HepG2 (cell line): ENCODE data around the gene LHPP. TPM values are rescaled to one million over a fixed set of nuclear protein-coding genes. Genes with fewer than 3 reads are reported as not detected.

ENCODE experiments used
- DMAP1 ChIP-seq: IDR thresholded peaks from 2 replicates; pipeline ENCODE4 v1.6.1; 2016
- FLYWCH1 ChIP-seq: sonication (generic); formaldehyde crosslinking; IDR thresholded peaks from 2 replicates; pipeline ENCODE4 v1.8.1; 2023; ENCODE audit warnings: mild to moderate bottlenecking, missing genetic modification reagents
- GATAD2A ChIP-seq: IDR thresholded peaks from 2 replicates; pipeline ENCODE4 v1.6.1; 2016
- HDAC1 ChIP-seq: sonication (generic); formaldehyde crosslinking; IDR thresholded peaks from 2 replicates; pipeline ENCODE4 v1.5.1; 2020; ENCODE audit warnings: mild to moderate bottlenecking, missing genetic modification reagents
- HOXA3 ChIP-seq: sonication (generic); formaldehyde crosslinking; IDR thresholded peaks from 2 replicates; pipeline ENCODE4 v1.5.0; 2020; ENCODE audit warnings: missing genetic modification reagents
- MIXL1 ChIP-seq: IDR thresholded peaks from 2 replicates; pipeline ENCODE4 v1.6.1; 2016
- MTA1 ChIP-seq: sonication (generic); formaldehyde crosslinking; IDR thresholded peaks from 2 replicates; pipeline ENCODE4 v1.4.0; 2020; ENCODE audit warnings: missing genetic modification reagents, mild to moderate bottlenecking, borderline replicate concordance
- NCOA2 ChIP-seq: sonication (generic); formaldehyde crosslinking; IDR thresholded peaks from 2 replicates; pipeline ENCODE4 v1.8.0; 2022; ENCODE audit warnings: inconsistent platforms
- NFE2 ChIP-seq: sonication (generic); formaldehyde crosslinking; IDR thresholded peaks from 2 replicates; pipeline ENCODE4 v1.4.0; 2020; ENCODE audit warnings: missing genetic modification reagents
- NONO ChIP-seq, 2 experiments: fragments of 450-650 bp in 1 of 2; sonication (generic) in 1 of 2; formaldehyde crosslinking in 1 of 2; IDR thresholded peaks in 1 of 2; conservative IDR thresholded peaks in 1 of 2; 2 replicates each; pipeline versions ENCODE4 v1.6.1 to v1.8.0; 2017 to 2022; ENCODE audit warnings: mild to moderate bottlenecking in 1 of 2, missing genetic modification reagents in 1 of 2, moderate library complexity in 1 of 2
- PHF21A ChIP-seq: sonication (generic); formaldehyde crosslinking; IDR thresholded peaks from 2 replicates; pipeline ENCODE4 v1.5.0; 2020; ENCODE audit warnings: mild to moderate bottlenecking, missing genetic modification reagents
- TAF15 ChIP-seq: fragments of 200-400 bp; formaldehyde crosslinking; IDR thresholded peaks from one replicate; pipeline ENCODE4 v1.6.1; 2018; ENCODE audit warnings: mild to moderate bottlenecking, low read depth, low read length; ENCODE audit not compliant: poor library complexity, severe bottlenecking
- TBX2 ChIP-seq: sonication (generic); formaldehyde crosslinking; IDR thresholded peaks from 2 replicates; pipeline ENCODE4 v1.5.0; 2020; ENCODE audit warnings: missing genetic modification reagents, mild to moderate bottlenecking, borderline replicate concordance
- TGIF2 ChIP-seq: IDR thresholded peaks from 2 replicates; pipeline ENCODE4 v1.6.1; 2016; ENCODE audit warnings: control low read depth, missing compliant biosample characterization
- ZBTB3 ChIP-seq: sonication (generic); formaldehyde crosslinking; IDR thresholded peaks from 2 replicates; pipeline ENCODE4 v1.4.0; 2020; ENCODE audit warnings: low read depth, mild to moderate bottlenecking, moderate library complexity, missing genetic modification reagents, borderline replicate concordance
- ZBTB7A ChIP-seq: sonication (generic); formaldehyde crosslinking; IDR thresholded peaks from 2 replicates; pipeline ENCODE4 v1.8.0; 2022; ENCODE audit warnings: mild to moderate bottlenecking, missing genetic modification reagents
- ZFP90 ChIP-seq: sonication (generic); formaldehyde crosslinking; IDR thresholded peaks from 2 replicates; pipeline ENCODE4 v1.8.0; 2022; ENCODE audit warnings: missing genetic modification reagents, mild to moderate bottlenecking, inconsistent platforms, borderline replicate concordance
- ZFX ChIP-seq: sonication (generic); formaldehyde crosslinking; IDR thresholded peaks from 2 replicates; pipeline ENCODE4 v1.4.0; 2020; ENCODE audit warnings: mild to moderate bottlenecking, low read depth, missing genetic modification reagents, moderate library complexity
- ZNF274 ChIP-seq: sonication (generic); formaldehyde crosslinking; IDR thresholded peaks from 2 replicates; pipeline ENCODE4 v1.5.1; 2020; ENCODE audit warnings: mild to moderate bottlenecking, missing genetic modification reagents
- ZNF343 ChIP-seq: sonication (generic); formaldehyde crosslinking; IDR thresholded peaks from 2 replicates; pipeline ENCODE4 v1.4.0; 2020; ENCODE audit warnings: mild to moderate bottlenecking, missing genetic modification reagents
- ZNF570 ChIP-seq: sonication (generic); formaldehyde crosslinking; IDR thresholded peaks from 2 replicates; pipeline ENCODE4 v1.4.0; 2020; ENCODE audit warnings: mild to moderate bottlenecking, missing genetic modification reagents, borderline replicate concordance
- ZNF644 ChIP-seq: IDR thresholded peaks from 2 replicates; pipeline ENCODE4 v1.6.1; 2016; ENCODE audit warnings: low read depth
- ZNF652 ChIP-seq: IDR thresholded peaks from 2 replicates; pipeline ENCODE4 v1.6.1; 2016; ENCODE audit warnings: low read depth, borderline replicate concordance
- ZNF660 ChIP-seq: sonication (generic); formaldehyde crosslinking; IDR thresholded peaks from 2 replicates; pipeline ENCODE4 v1.5.1; 2020; ENCODE audit warnings: mild to moderate bottlenecking, low read depth, missing genetic modification reagents, borderline replicate concordance
- polyA plus RNA-seq, 8 experiments: library from polyadenylated mRNA; depleted of rRNA in 3 of 8; stranded (reverse) in 7 of 8; unstranded in 1 of 8; fragments of >200 nt; fragmentation: Illumina TruSeq in 4 of 8; extraction: Trizol in 4 of 8; gene quantifications; 2 replicates each; pipeline versions ENCODE4 v1.2.1 to v1.2.3, GENCODE V29; 2011 to 2016; ENCODE audit warnings: low read depth in 4 of 8, missing spikeins in 1 of 8, mixed read lengths in 1 of 8; ENCODE audit not compliant: insufficient read depth in 1 of 8
- total RNA-seq, 5 experiments: library from RNA; depleted of rRNA; stranded (reverse); fragments of >200 nt; fragmentation: Illumina TruSeq; extraction: Trizol; gene quantifications; 2 replicates each; pipeline ENCODE4 v1.2.3, GENCODE V29; 2016; ENCODE audit warnings: low read depth in 1 of 5
- TF ChIP-seq, protein P1 (sequence below): IDR thresholded peaks from 2 replicates; pipeline ENCODE4 v1.6.1; 2016; ENCODE audit warnings: low read depth, control low read depth
- TF ChIP-seq, protein P2 (sequence below): sonication (generic); formaldehyde crosslinking; IDR thresholded peaks from 2 replicates; pipeline ENCODE4 v1.8.0; 2023; ENCODE audit warnings: mild to moderate bottlenecking, missing genetic modification reagents
- TF ChIP-seq, protein P3 (sequence below): sonication (generic); formaldehyde crosslinking; conservative IDR thresholded peaks from 2 replicates; pipeline ENCODE4 v1.8.0; 2022; ENCODE audit warnings: low read depth, missing genetic modification reagents

LHPP gene
- total and polyA plus RNA-seq, 2 of the 13 experiments (the other 11 are each of a cell fraction or from before 2014, with no cell fraction given): 5.2 to 13.1 TPM

DNA sequence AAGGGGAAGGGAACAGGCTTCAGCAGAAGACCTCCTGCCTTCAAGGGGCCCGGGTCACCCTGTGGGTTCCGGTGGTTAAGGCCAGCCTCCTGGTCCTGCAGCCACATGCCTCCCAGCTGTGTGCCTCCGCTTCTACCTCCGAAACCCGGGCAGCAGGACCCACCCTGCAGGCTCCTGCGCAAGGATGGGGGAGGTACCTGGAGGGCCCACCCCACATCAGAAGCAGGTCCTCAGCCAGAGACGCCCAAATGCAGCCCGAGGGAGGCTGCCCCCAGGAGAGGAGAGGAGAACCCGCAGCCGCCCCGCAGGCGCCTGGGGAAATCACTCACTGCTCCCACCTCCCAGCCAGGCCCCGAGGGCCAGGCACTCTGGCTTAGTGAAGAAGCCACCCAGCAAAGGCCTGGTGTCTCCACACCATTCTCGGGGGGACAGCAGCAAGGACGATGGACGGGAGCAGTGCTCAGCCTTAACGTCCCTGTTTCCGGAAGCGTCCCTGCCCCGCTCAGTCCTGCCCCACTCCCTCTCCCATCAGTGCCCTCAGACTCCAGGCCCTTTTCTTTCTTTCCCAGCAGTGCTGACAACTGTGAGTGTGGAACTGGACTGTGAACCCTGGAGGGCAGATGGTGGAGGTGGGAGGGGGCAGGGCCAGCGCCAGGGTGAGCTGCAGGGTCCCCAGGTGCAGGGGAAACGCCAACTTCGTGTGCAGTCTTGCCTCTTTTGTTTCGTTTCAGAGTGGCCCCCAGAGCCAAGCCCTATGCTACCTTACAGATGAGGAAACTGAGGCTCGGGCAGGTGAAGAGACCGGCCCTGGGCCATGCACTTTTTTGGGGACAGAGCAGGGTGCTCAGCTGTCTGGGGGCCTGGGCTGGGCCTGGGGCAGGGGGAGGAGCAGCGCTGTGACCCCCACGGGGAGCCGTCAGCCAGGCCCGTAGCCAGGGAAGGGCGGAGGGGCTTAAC lies 144.5 kb downstream of the LHPP start (continued):
- TF ChIP-seq MIXL1 (0 out of 2 replicates have a peak, but pooled peaks have one; percentile 42), NCOA2 (CRISPR knock-in tag) (peak; percentile 36), ZNF660 (CRISPR knock-in tag) (no peak), ZNF570 (CRISPR knock-in tag) (no peak), TBX2 (CRISPR knock-in tag) (peak; percentile 59; the same call in 1 of the 2 replicates), ZNF644 (CRISPR knock-in tag) (0 out of 2 replicates have a peak, but pooled peaks have one; percentile 70), HDAC1 (CRISPR knock-in tag) (peak; percentile 33; the same call in 1 of the 2 replicates), MTA1 (CRISPR knock-in tag) (peak; percentile 77), ZNF343 (no peak), GATAD2A (CRISPR knock-in tag) (peak; percentile 77; the same call in 1 of the 2 replicates), TAF15 (peak; percentile 23), ZBTB7A (peak; percentile 46), ZFP90 (CRISPR knock-in tag) (peak; percentile 67; the same call in 1 of the 2 replicates), NFE2 (CRISPR knock-in tag) (no peak), ZBTB3 (CRISPR knock-in tag) (no peak), NONO (IDR thresholded peaks at IDR 0.05) (no peak), NONO (CRISPR knock-in tag; conservative IDR thresholded peaks at IDR 0.05) (peak; percentile 61), ZFX (CRISPR knock-in tag) (peak; percentile 91), FLYWCH1 (no peak), HOXA3 (CRISPR knock-in tag) (peak; percentile 74), ZNF652 (CRISPR knock-in tag) (no peak), DMAP1 (peak; percentile 74), TGIF2 (CRISPR knock-in tag) (peak; percentile 64), ZNF274 (CRISPR knock-in tag) (peak; percentile 14; the same call in 1 of the 2 replicates), PHF21A (peak; percentile 62)
- TF ChIP-seq, protein P1, sequence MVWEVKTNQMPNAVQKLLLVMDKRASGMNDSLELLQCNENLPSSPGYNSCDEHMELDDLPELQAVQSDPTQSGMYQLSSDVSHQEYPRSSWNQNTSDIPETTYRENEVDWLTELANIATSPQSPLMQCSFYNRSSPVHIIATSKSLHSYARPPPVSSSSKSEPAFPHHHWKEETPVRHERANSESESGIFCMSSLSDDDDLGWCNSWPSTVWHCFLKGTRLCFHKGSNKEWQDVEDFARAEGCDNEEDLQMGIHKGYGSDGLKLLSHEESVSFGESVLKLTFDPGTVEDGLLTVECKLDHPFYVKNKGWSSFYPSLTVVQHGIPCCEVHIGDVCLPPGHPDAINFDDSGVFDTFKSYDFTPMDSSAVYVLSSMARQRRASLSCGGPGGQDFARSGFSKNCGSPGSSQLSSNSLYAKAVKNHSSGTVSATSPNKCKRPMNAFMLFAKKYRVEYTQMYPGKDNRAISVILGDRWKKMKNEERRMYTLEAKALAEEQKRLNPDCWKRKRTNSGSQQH (CRISPR knock-in tag): 0 out of 2 replicates have a peak, but pooled peaks have one; percentile 30
- TF ChIP-seq, protein P2, sequence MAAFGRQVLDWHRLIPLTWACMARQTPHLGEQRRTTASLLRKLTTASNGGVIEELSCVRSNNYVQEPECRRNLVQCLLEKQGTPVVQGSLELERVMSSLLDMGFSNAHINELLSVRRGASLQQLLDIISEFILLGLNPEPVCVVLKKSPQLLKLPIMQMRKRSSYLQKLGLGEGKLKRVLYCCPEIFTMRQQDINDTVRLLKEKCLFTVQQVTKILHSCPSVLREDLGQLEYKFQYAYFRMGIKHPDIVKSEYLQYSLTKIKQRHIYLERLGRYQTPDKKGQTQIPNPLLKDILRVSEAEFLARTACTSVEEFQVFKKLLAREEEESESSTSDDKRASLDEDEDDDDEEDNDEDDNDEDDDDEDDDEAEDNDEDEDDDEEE (CRISPR knock-in tag): peak; percentile 81; the same call in 1 of the 2 replicates
- TF ChIP-seq, protein P3, sequence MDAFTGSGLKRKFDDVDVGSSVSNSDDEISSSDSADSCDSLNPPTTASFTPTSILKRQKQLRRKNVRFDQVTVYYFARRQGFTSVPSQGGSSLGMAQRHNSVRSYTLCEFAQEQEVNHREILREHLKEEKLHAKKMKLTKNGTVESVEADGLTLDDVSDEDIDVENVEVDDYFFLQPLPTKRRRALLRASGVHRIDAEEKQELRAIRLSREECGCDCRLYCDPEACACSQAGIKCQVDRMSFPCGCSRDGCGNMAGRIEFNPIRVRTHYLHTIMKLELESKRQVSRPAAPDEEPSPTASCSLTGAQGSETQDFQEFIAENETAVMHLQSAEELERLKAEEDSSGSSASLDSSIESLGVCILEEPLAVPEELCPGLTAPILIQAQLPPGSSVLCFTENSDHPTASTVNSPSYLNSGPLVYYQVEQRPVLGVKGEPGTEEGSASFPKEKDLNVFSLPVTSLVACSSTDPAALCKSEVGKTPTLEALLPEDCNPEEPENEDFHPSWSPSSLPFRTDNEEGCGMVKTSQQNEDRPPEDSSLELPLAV (CRISPR knock-in tag): no peak
